ENCODE data around the gene CTSC.
A peak's percentile ranks its signal among the peaks of the same experiment; 100 is the strongest.

CTSC gene

GRCh38 chr11:88337181-88337986 lies at the start of gene CTSC:
CTSC (minus strand) TSS chr11:88337736; CDS start chr11:88337672, 64 bp downstream.
- DNase-seq (ENCODE audit: low read depth): peak; percentile 76

GRCh38 chr11:88384669-88385005 lies 47.1 kb upstream of the CTSC start:
- DNase-seq (ENCODE audit: low read depth): no peak

GRCh38 chr11:88384004-88384668 lies 46.6 kb upstream of the CTSC start:
- DNase-seq (ENCODE audit: low read depth): no peak

GRCh38 chr11:88383447-88383846 lies 45.9 kb upstream of the CTSC start:
- no peak for DNase-seq (ENCODE audit: low read depth)

- no peak for DNase-seq (ENCODE audit: low read depth)
Measured at GRCh38 chr11:88379130-88379529, 41.6 kb upstream of the CTSC start.

- DNase-seq (ENCODE audit: low read depth): no peak
Measured at GRCh38 chr11:88378422-88379066, 41.0 kb upstream of the CTSC start.

GRCh38 chr11:88377646-88378045 lies 40.1 kb upstream of the CTSC start:
- no peak for DNase-seq (ENCODE audit: low read depth)

GRCh38 chr11:88377144-88377543 lies 39.6 kb upstream of the CTSC start:
- DNase-seq (ENCODE audit: low read depth): no peak

GRCh38 chr11:88375927-88376470 lies 38.5 kb upstream of the CTSC start:
- DNase-seq (ENCODE audit: low read depth): no peak

- no peak for DNase-seq (ENCODE audit: low read depth)
Measured at GRCh38 chr11:88370782-88371181, 33.2 kb upstream of the CTSC start.

GRCh38 chr11:88367310-88367709 lies 29.8 kb upstream of the CTSC start:
- DNase-seq (ENCODE audit: low read depth): no peak

- no peak for DNase-seq (ENCODE audit: low read depth)
Measured at GRCh38 chr11:88363648-88364065, 26.1 kb upstream of the CTSC start.

GRCh38 chr11:88363004-88363403 lies 25.5 kb upstream of the CTSC start:
- DNase-seq (ENCODE audit: low read depth): no peak

GRCh38 chr11:88360141-88360540 lies 22.6 kb upstream of the CTSC start:
- DNase-seq (ENCODE audit: low read depth): no peak

- DNase-seq (ENCODE audit: low read depth): no peak
Measured at GRCh38 chr11:88359541-88359940, 22.0 kb upstream of the CTSC start.

- DNase-seq (ENCODE audit: low read depth): no peak
Measured at GRCh38 chr11:88359114-88359513, 21.6 kb upstream of the CTSC start.

- DNase-seq (ENCODE audit: low read depth): no peak
Measured at GRCh38 chr11:88358040-88358431, 20.5 kb upstream of the CTSC start.

GRCh38 chr11:88357323-88358039 lies 19.9 kb upstream of the CTSC start:
- DNase-seq (ENCODE audit: low read depth): no peak

- no peak for DNase-seq (ENCODE audit: low read depth)
Measured at GRCh38 chr11:88355887-88356286, 18.4 kb upstream of the CTSC start.

- DNase-seq (ENCODE audit: low read depth): no peak
Measured at GRCh38 chr11:88354912-88355311, 17.4 kb upstream of the CTSC start.

- no peak for DNase-seq (ENCODE audit: low read depth)
Measured at GRCh38 chr11:88353835-88354496, 16.4 kb upstream of the CTSC start.

GRCh38 chr11:88353386-88353785 lies 15.8 kb upstream of the CTSC start:
- no peak for DNase-seq (ENCODE audit: low read depth)
